ENCODE data around the gene TNPO3.
A peak's percentile ranks its signal among the peaks of the same experiment; 100 is the strongest.

The TNPO3 gene

GRCh38 chr7:128937647-128938543, 117.0 kb downstream of the TNPO3 start, which contains the start of gene IRF5:
TSS of gene IRF5 (plus strand) at chr7:128937927. CDS start at chr7:128942082, 4,155 bp downstream.
- FAIRE-seq, result no peak

- FAIRE-seq, result no peak
Observed at GRCh38 chr7:128937271-128937646, 117.7 kb downstream of the TNPO3 start.

- no peak for FAIRE-seq
Observed at GRCh38 chr7:128936798-128937197, 118.1 kb downstream of the TNPO3 start.

GRCh38 chr7:128935342-128935730, 119.6 kb downstream of the TNPO3 start:
- FAIRE-seq, result no peak

GRCh38 chr7:128934361-128935341, 120.3 kb downstream of the TNPO3 start:
- no peak for FAIRE-seq

- no peak for FAIRE-seq
Observed at GRCh38 chr7:128933180-128933891, 121.6 kb downstream of the TNPO3 start.

GRCh38 chr7:128932862-128933179, 122.1 kb downstream of the TNPO3 start:
- no peak for FAIRE-seq

- FAIRE-seq, result no peak
Observed at GRCh38 chr7:128931965-128932861, 122.7 kb downstream of the TNPO3 start.

GRCh38 chr7:128931190-128931798, 123.6 kb downstream of the TNPO3 start:
- no peak for FAIRE-seq

- no peak for FAIRE-seq
Observed at GRCh38 chr7:128928882-128929788, 125.8 kb downstream of the TNPO3 start.

- FAIRE-seq, result no peak
Observed at GRCh38 chr7:128928159-128928813, 126.6 kb downstream of the TNPO3 start.

- FAIRE-seq, result peak; percentile 51
Observed at GRCh38 chr7:128924707-128925588, 130.0 kb downstream of the TNPO3 start.

- FAIRE-seq, result no peak
Observed at GRCh38 chr7:128923411-128923800, 131.5 kb downstream of the TNPO3 start.

GRCh38 chr7:128922496-128923410, 132.2 kb downstream of the TNPO3 start:
- FAIRE-seq, result no peak

- no peak for FAIRE-seq
Observed at GRCh38 chr7:128921866-128922440, 133.0 kb downstream of the TNPO3 start.

GRCh38 chr7:128920913-128921582, 133.9 kb downstream of the TNPO3 start:
- FAIRE-seq, result no peak
